NCI-H2107 (cell line): ENCODE data around the gene KPNA4.
"Not testable (repeated sequence)": the region's sequence is repeated elsewhere in the genome, so short reads cannot be mapped to it uniquely, and the experiment has no call there.

ENCODE experiments used
- DNase-seq: peaks from one replicate; lab custom pipeline; 2025; lab: John Stamatoyannopoulos, UW

Gene KPNA4

DNA sequence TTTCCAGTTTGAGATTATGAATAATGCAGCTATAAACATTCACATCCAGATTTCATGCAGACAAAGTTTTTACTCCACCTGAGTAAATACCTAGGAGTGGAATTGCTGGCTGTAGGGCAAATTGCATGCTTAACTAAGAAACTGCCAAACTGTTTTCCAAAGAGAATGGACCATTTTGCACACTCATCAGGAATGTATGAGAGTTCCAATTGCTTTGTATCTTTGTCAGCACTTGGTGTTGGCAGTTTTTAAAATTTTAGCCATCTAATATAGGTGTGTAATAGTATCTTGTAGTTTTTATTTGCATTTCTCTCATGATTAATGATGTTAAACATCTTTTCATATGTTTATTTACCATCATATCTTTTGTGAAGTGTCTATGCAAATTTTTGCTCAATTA is 75.2 kb downstream of the KPNA4 start:
- no peak for DNase-seq

DNA sequence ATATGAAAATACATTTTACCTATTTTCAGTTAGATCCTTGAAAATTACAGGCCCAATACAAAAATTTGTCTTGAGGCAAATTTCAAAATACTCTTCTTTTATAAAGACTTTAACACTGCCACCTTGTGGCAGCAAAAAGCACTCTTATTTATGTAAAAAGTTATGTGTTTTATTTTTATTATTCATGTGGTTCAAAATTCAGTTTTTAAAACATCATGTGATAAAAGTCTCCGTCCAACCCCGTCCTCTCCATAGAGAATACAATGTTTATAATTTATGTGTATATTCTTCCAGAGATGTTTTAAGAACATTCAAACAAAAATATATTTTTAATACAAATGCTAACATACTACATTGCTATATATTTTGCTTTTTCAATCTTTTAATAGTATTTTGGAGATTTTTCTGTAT is 78.9 kb downstream of the KPNA4 start:
- no peak for DNase-seq

DNA sequence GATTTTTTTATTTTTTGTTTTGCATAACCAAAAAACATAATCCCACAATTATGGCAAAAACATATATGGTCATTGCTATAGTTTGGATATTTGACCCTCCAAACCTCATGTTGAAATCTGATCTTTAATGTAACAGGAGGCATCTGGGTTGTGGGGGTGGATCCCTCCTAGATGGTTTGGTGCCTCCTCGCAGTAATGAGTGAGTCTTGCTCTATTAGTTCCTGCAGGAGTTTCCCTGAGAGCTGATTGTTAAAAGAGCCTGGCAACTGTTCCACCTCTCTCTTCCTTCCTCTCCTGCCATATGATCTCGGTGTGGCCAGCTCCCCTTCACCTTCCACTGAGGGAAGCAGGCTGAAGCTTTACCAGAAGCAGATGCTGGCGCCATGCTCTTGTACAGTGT is 82.6 kb downstream of the KPNA4 start:
- no peak for DNase-seq

DNA sequence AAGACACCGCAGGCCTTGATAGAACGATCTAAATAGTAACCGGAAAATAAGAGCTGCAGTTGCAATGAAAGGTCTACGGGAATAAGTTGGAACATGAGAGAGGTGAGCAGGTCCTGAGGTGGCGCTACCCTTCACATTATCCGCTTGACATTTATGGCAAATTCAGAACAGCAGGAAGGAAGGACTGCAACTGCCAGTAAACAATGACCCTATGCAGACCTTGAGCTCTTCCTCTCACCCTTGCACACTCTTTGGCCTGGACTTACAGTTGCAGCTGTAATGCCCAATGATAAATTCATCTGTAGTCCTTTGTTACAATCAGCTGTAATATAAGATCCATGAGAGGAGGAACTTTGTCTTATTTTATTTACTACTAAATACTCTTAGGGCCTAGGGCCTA is 83.5 kb downstream of the KPNA4 start:
- no peak for DNase-seq

DNA sequence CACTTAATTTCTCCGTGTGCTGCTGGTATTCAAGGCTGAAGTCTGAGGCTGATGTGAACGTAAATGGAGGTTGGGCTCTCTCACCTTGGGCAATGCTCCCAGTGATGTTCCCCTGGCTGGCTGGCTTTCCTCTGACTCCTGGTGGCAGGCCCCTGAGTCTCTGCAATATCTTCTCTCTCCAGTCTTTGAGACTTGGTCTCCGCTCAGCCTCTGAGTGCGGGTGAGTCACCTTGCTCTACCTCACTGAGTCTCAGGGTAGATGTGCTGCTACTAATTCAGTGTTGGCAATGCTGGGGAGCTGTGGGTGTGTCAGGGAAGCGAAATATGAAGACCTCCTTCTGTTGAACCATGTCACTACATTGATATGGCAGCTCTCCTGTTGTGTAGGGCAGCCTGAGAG is 84.4 kb downstream of the KPNA4 start:
- DNase-seq = no peak

DNA sequence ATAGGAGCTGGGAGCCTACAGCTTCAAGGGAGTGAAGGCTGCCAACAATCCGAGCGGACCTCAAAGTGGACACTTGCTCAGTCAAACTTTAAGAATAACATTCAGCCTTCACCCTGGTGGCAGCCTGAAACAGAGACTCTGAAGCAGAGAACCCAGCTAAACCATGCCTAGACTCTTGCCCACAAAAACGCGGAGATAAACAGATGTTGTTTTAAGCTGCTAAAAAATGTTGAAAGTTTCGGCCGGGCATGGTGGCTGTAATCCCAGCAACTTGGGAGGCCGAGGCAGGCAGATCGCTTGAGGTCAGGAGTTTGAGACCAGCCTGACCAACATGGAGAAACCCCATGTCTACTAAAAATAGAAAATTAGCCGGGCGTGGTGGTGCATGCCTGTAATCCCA is 86.0 kb downstream of the KPNA4 start:
- no peak for DNase-seq

DNA sequence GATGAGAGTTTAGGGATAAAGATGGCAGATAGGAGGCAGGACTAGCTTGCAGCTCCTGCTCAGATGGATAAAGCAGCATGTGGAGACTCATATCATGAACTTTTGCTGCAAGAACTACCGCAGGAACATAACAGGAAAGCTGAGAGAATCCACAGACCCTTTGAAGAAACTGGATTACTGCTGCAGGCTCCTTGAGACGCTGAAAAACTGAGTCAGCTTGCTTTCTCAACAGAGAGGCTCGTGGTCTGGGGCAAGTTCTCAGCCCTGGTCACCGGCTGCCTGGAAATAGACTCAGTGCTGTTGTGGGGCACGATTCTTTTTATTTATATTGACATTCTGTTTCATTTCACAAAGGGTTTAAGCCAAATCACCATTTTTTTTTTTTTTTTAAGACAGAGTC is 87.0 kb downstream of the KPNA4 start:
- no peak for DNase-seq

DNA sequence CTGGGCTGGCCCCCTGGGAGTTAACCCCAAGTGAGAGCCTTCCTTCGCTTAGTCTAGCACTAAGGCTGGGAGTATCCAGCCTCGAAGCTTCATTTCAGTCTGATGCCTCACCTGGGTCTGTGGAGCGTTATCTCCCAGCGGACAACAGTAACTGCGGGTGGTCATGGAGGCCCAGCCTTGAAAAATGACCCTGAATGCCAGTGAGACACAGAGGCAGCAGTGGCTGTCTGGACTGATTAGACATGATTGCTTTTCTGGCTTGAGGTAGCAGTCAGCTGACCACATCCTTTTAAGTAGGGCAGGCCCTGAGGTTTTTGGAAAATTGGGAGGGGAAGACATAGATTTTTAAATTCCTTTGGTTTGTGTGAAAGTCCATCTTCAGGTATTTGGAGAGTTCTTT is 87.6 kb downstream of the KPNA4 start:
- DNase-seq = no peak

DNA sequence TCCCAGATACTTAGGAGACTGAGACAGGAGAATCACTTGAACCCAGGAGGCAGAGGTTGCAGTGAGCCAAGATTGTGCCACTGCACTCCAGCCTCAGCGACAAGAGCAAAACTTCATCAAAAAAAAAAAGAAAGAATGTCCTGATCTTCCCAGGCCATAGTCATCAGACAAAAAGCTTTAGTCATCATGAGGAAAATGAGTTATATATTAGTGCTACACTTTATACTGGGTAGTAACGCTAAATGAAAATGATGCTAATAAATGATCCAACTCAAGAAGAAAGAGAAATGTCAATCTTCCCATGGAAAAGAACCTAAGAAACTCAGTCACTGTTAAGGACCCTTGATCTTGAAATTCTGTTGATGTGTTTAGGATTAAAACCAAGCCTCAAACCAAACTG is 89.5 kb downstream of the KPNA4 start:
- DNase-seq = no peak

DNA sequence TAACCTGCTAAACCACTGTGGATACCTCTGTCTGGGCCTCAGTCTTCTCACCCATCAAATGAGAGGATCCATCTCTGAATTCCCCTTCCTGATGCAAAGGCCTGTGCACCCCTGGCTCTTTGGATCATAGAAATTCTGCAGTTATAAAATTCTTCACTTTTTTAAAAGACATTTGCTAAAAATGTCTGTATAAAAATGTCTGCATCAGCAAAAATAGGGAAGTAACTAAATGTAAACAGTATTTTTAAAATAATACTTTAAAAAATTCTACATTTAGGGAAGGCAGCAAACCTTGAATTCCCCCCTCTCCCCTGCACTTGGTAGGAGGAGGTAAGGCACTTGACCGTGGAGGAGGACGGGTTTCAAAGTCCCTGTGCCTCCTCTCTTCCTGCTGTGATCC is 90.2 kb downstream of the KPNA4 start:
- DNase-seq = no peak

DNA sequence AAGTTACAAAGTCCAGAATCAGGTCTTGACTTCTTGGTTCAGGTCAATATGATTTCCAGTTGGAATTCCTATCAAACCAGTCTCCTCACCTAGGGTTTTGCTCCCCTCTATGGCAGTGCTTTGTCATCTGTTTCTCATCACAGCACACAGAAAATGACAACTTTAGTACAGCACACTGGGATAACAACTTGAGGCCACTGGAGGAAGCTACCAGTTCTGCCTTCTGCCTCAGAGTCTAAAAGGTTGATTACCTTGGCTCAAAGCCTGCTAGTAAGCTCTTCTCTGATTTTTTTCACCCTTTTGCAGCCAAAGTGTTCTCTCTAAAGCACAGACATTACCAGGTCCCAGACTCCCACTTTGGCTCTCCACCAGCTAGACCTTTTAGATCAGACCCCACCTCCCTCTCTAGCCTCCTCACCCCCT is 90.9 kb downstream of the KPNA4 start:
- no peak for DNase-seq

DNA sequence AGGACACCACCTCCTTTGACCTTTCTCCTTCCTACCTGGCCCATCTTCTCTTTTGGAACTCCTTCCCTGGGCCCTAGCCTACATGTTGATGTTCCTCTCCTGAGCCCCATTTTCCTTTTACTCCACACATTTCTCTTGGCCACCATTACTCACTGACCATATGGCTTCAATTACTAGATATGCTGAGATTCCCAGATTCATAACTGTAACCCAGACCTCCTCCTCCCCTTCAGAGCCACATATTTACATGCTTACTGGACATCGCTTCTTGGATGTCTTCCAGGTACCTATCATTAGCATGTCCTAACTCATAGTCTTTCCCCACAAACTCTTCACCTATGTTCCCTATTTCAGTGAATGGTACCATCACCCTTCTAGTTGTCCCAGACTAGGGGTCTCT is 91.4 kb downstream of the KPNA4 start:
- no peak for DNase-seq

DNA sequence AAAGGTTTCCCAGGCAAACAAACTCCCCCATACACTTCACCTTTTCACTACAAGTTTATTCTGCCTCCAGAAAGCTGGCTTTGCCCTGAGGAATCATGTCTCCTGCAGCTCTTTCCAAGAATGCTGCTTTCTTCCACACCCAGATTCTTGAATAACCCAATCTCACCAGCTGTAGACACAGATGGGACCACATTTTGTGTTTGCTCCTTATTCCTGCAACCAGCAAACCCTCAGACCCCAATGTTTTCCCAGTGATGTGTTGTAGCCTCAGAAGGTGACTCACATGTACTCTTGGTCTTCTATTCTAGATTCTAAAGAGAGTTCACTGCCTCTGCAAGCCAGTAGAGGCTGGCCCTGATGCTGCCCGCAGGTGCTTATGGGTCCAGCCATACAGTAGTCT is 92.2 kb downstream of the KPNA4 start:
- no peak for DNase-seq

DNA sequence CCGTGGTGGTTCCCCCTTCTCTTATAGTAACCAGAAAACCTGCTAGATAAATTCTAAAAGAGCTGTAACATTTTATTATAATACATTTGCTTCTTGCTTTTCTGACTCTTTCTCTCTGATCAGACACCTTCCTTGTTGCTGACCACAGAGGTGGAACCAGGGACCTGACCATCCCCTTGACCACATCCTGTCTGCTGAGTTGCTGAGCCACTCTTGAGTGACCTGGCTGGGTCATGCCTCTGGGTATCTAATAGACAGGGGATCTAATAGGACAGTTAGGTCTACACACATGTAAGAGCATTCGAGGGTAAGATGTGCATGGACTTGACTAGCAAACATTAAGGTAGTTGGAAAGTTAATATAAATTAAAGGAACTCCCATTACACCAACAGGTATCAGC is 93.0 kb downstream of the KPNA4 start:
- DNase-seq = no peak

DNA sequence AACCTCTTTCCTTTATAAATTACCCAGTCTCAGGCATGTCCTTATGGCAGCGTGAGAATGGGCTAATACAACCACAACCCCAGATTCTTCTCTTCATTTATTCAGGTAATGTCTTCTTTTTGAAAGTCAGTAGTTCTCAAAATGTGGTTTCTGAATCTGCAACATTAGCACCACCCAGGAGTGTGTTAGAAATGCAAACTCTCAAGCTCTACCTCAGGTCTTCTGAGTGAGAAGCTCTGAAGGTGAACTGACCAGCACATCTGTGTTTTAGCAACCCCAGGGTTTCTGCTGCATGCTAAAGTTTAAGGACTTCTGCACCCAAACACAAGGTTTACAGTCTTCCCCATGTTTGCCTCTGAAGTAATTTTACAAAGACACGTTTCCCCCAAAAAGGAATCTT is 93.5 kb downstream of the KPNA4 start:
- no peak for DNase-seq

DNA sequence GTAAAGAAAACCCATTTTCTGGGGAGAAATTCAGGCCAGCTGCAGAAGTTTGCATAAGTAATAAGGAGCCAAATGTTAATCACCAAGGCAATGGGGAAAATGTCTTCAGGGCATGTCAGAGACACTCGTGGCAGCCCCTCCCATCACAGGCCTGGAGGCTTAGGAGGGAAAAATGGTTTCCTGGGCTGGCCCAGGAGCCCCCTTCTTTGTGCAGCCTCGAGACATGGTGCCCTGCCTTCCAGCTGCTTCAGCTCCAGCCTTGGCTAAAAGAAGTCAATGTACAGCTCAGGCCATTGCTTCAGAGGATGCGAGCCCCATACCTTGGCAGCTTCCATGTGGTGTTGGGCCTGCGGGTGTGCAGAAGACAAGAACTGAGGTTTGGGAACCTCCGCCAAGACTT is 95.2 kb downstream of the KPNA4 start:
- DNase-seq = no peak

DNA sequence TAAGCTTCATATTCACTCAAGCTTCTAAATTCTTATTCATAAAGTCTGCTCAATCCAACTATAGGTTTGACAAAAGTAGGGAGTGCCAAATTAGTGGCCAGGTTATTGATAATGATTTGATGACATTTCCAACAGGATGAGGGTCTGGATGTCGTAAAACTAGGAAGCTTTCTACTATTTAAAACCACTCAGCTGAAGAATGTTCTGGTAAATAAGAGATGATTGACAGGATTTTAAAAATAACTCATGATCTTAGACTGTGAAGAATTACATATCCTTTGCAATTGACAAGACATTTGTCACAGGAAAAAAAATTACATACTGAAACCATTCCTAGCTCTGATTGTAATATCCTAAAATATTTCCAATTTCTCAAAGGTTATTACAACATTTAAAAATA is 100.4 kb downstream of the KPNA4 start:
- no peak for DNase-seq

DNA sequence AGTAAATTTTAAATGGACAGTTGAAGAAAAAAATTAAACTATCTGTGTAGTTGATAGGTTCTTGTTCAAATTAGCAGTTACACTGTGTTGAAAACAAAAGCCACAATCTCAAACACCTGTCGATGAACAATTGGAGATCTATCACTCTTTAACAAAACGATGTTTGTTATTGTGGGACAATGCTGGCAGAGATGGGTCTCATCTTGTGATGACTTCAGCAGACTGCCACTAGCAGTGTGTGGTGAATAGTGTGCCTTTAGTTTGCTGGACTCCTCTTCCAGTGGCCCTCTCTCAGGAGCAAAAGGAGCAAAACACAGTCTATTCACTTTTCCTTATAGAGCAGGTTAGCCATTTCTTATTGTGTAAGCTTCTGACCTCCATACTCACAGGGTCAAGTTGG is 101.0 kb downstream of the KPNA4 start:
- no peak for DNase-seq

DNA sequence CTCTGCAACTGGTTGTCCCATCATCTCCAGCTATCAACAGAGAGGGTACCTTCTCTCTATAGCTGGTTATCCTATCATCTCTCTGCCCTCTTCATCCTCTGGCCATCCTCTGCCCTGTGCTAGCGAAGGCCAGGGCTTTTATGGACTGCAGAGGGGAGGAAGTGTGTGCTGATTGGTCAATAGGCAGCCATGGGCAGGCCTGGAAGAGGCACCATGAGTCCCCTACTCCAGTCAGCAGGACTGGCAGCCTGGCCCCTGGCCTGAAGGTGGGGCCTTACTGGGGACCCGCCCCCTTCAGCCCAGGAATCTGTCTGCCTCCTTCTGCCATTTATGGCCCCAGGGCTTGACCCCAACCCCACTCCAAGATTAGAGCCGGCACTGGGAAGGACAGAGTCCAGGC is 105.3 kb downstream of the KPNA4 start:
- no peak for DNase-seq

DNA sequence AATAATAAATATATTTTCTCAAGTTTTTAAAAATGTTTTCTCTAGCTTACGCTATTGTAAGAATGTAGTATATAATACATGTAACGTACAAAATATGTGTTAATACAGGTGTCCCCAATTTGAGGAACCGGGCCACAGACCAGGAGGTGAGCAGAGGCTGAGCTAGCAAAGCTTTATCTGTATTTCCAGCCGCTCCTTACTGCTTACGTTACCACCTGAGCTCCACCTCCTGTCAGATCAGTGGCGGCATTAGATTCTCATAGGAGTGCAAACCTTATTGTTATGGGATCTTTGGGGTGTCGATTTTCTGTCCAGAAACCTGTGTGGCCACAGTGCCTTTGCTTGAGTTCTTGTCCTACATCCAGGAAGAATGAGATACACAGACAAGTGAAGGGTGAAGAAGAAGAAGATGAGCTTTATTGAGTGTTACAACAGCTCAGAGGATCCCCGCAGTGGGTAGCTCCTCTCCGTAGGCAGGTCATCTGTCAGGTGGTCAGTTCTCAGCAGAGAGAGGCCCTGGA is 105.9 kb downstream of the KPNA4 start:
- DNase-seq = no peak

DNA sequence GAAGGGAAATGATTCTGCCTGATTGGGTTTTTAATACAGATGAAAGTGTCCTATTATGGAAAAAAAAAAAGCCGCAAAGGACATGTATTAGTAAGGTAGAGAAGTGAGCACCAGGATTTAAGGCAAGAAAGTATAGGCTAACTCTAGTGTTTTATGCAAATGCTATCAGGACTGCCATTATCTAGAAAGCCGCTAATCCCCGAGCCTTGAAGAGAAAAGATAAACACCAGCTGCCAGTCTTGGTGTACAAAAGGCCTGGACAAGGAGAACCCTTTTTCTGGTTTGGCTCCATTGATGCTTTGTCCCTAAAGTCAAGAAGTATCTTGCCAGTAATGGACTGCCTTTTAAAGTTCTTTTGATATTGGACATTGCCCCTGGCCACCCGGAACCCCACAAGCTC is 107.2 kb downstream of the KPNA4 start:
- no peak for DNase-seq

DNA sequence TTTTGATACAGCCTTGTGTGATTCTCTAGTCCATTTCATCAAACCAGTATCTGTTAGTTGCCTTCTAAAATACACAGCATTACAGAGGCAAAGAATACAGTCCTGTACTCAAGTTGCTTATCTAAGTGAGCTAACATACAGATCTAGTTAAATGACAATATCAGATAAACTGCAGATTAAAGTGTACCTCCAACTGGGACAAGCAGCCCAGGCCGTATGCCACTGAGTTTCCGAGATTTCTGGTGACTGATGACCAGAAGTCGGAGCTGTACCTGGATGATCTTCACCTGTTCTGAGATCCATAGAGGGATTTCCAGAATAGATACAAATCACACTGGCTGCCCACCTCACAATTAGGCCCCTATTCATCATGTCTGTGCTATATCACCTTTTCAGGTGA is 109.5 kb downstream of the KPNA4 start:
- no peak for DNase-seq

DNA sequence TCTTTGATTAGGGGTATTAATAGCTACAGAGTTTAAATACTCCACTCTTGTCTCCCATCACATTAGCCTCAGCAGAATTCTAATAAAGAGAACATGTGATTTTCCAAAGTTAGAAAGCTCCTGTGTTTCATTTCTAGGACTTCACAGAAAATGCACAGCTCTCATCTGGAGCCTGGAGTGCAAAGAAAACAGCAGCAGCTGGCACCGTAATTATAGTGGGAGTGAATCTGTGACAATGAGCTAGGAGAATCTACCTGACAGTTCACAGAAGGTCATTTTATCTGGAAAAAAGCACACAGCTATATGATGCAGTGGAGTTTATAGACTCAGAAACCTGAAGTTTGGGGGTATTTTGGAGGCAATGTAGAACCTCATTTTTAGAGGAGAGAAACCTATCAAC is 110.4 kb downstream of the KPNA4 start:
- no peak for DNase-seq

DNA sequence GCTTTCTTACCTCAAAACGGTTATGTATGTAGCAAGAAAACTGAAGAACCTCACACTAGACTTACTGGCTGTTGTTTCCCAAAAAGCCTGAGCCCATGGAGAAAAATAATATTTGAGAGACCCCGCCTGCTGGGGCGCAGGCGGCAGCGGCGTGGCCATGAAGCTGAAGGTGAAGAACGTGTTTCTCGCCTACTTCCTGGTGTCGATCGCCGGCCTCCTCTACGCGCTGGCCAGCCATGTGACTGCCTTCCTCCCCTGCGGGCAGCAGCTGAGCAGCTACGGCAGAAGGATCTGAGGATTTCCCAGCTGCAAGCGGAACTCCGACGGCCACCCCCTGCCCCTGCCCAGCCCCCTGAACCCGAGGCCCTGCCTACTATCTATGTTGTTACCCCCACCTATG is 113.1 kb downstream of the KPNA4 start:
- DNase-seq = not testable (repeated sequence)

DNA sequence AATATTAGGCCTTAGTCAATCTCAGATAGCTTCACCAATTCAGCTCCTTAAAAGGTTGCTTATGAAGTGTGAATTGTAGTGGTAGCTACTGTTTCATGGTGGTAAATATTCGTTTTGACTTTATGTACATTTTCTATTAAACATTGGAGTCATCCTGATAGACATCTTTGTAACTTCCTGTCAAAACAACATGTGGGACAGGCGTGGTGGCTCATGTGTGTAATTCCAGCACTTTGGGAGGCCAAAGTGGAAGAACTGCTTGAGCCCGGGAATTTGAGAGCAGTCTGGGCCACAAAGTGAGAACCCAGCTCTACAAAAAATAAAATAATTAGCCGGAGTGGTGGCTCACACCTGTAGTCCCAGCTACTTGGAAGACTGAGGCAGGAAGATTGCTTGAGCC is 113.8 kb downstream of the KPNA4 start:
- DNase-seq = no peak
